H1 (cell line): Measurements from ENCODE around the gene NOX5. TPM values are rescaled to one million over a fixed set of nuclear protein-coding genes. Genes with fewer than 3 reads are reported as not detected.

Source experiments
- CEBPB ChIP-seq: IDR thresholded peaks from 2 replicates; pipeline ENCODE4 v1.6.1; 2012; ENCODE audit warnings: low read depth, low read length
- EGR1 ChIP-seq: IDR thresholded peaks from 2 replicates; pipeline ENCODE4 v1.6.1; 2011; ENCODE audit warnings: low read depth, low read length, borderline replicate concordance
- FOSL1 ChIP-seq: IDR thresholded peaks from 2 replicates; pipeline ENCODE4 v1.6.1; 2011; ENCODE audit warnings: mild to moderate bottlenecking, low read depth, low read length, moderate library complexity; ENCODE audit not compliant: insufficient read depth
- GTF2F1 ChIP-seq: IDR thresholded peaks from 2 replicates; pipeline ENCODE4 v1.6.1; 2012; ENCODE audit warnings: low read depth, low read length, improper control_type of control experiment, borderline replicate concordance
- polyA plus RNA-seq, 7 experiments: library from polyadenylated mRNA; depleted of rRNA in 3 of 7; stranded (reverse) in 5 of 7; unstranded in 2 of 7; fragments of >200 nt in 5 of 7; fragments of 200-250 nt in 2 of 7; gene quantifications; 1 replicate in 5 of 7; 2 replicates in 1 of 7; 4 replicates in 1 of 7; pipeline versions ENCODE4 v1.2.1 to v1.2.3, GENCODE V29; 2011 to 2013; ENCODE audit warnings: missing spikeins in 2 of 7, mixed read lengths in 2 of 7
- total RNA-seq: library from RNA; stranded (reverse); fragmentation: NEBNext Ultra II Directional; extraction: Animal tissue kit (Norgen Biotek cat#: 25700); gene quantifications from 2 replicates; pipeline ENCODE4 v1.2.1, GENCODE V29; 2021
- TF ChIP-seq, protein P1 (sequence below): IDR thresholded peaks from 2 replicates; pipeline ENCODE4 v1.6.1; 2012; ENCODE audit warnings: inconsistent platforms

The NOX5 gene
- total and polyA plus RNA-seq, 2 of the 8 experiments (the other 6 are each of a cell fraction or from before 2014, with no cell fraction given), result under 0.01 TPM; not detected in 1

GRCh38 chr15:69034352-69034751, 19.9 kb downstream of the NOX5 start (continued):
- TF ChIP-seq FOSL1 (no peak), EGR1 (no peak), CEBPB (no peak), GTF2F1 (no peak)
- TF ChIP-seq, protein P1, sequence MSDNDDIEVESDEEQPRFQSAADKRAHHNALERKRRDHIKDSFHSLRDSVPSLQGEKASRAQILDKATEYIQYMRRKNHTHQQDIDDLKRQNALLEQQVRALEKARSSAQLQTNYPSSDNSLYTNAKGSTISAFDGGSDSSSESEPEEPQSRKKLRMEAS, result no peak
